ENCODE measurements around the gene BSDC1.
A peak's percentile ranks its signal among the peaks of the same experiment; 100 is the strongest.
"Not testable (repeated sequence)": the region's sequence is repeated elsewhere in the genome, so short reads cannot be mapped to it uniquely, and the experiment has no call there.

The BSDC1 gene

DNA sequence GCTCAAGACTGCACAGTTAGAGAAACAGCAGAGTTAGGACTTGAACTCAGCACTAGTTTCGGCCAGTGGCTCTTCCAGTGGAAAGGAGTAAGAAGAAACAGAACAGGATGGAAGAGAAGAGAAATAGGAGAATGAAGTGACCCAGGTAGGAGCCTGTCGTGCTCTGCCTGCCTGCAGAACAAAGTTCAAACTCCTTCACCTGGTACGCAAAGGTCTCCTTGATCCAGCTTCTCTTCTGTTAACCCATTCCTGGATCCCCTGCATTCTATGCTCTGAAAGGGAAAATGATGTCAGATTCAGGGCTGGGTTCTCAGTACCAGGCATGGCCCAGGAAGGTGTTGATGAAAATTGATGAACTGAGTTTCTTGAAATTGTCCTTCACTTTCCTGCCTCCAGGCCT, 35.8 kb downstream of the BSDC1 start:
- DNase-seq (ENCODE audit: low spot score), result no peak

- DNase-seq (ENCODE audit: low spot score), result no peak
These were observed 36.6 kb downstream of the BSDC1 start for GRCh38 chr1:32357614-32358013.

DNA sequence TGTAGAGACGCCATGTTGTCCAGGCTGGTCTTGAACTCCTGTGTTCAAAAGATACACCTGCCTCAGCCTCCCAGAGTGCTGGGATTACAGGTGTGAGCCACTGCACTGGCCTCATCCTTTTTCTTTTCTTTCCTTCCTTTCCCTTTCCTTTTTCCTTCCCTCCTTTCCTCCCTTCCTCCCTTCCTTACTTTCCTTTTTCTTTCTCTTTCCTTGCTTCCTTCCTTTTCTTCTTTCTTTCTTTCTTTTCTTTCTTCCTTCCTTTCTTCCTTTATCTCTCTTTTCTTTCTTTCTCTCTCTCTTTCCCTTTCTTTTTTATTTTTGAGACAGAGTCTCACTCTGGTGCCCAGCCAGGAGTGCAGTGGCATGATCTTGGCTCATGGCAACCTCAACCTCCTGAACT, 37.8 kb downstream of the BSDC1 start:
- DNase-seq (ENCODE audit: low spot score), result no peak

- DNase-seq (ENCODE audit: low spot score), result not testable (repeated sequence)
These were observed 38.5 kb downstream of the BSDC1 start for GRCh38 chr1:32355778-32356177.

GRCh38 chr1:32353886-32354570, 40.2 kb downstream of the BSDC1 start:
- no peak for DNase-seq (ENCODE audit: low spot score)

DNA sequence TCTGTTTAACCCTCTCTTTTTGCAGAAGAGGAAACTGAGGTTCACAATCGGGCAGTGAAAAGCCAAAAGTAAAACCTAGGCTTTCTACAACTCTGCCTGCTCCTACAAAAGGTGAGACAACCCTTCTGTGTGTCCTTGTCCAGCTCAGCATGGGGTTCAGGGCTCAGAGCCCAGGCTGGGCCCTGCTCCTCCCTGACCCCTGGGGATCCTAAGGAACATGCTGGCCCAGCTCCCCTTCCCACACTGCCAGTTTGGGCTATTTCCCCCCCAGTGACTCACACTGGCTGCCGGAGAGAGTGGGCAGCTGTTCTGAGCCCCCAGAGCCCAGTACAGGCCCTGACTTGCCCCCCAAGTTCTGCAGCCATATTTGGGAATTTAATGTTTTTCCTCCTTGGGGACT, 40.8 kb downstream of the BSDC1 start:
- no peak for DNase-seq (ENCODE audit: low spot score)

- no peak for DNase-seq (ENCODE audit: low spot score)
These were observed 41.3 kb downstream of the BSDC1 start for GRCh38 chr1:32352831-32353383.

GRCh38 chr1:32352239-32352745, 41.9 kb downstream of the BSDC1 start:
- DNase-seq (ENCODE audit: low spot score), result no peak

DNA sequence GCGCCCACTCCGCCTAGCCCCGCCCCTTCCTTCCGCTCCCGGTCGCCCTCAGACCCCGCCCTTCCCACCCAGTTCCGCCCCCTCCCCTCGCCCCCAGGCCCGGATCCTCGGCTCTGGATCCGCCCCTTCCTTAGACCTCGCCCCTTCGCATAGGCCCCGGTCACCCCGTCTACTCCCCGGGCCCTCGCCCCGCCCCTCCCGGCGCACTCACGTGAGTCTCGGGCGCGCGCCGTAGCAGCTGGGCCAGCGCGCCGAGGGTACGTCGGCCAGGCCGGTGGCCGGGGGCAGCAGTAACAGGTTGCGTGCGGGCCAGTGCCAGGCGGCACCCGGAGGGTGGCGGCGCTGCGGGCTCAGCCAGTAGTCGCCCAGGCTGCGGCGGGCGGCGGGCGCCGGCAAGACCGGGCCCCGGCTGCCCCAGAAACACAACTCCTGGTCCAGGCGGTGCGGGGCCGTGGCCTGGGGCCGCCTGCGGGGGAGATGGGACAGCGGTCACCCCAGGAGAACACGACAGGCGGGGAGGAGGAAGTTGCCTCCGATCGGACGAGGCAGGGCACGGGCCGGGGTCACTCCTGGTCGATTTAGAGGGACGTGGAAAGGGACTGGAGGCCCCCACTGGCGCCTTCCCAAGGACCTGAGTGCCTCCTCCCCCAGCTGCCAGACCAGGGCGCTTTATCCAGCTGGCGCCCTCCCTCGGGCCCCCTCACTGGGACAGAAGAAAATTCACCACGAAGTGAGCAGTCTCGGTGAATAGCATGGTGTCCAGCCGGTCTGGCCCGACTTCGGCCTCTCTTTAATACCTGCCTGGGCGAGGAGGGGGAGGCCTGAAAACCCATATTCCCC, 42.6 kb downstream of the BSDC1 start:
- DNase-seq (ENCODE audit: low spot score), result peak; percentile 89

GRCh38 chr1:32350785-32351398, 43.3 kb downstream of the BSDC1 start:
- no peak for DNase-seq (ENCODE audit: low spot score)

- DNase-seq (ENCODE audit: low spot score), result no peak
These were observed 45.0 kb downstream of the BSDC1 start for GRCh38 chr1:32349211-32349708.

- DNase-seq (ENCODE audit: low spot score), result no peak
These were observed 47.6 kb downstream of the BSDC1 start for GRCh38 chr1:32346532-32347157.

DNA sequence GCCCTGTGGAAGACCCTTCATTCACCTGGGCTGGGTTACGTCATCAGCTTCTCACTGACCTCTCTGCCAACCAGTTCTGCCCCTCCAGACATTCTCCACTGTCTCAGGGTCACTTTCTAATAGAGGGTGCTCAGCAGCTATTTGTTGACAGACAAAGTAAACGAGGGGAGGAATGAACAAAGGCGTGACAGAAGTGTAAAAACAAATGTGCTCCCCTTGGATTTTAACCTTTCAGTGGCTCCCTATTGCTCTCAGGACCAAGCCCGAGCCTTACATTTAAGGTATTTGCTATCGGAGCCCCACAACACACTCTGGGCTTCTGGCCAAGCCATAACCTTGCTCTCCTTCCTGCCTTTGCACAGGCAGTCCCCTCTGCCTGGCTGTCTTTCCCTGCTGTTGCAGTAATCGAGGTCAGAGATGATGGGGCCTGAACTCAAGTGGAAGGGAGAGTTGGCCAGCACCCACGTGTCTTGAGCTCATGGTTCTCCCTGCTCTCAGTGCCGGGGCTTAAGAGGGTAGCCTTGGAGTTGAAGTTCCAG, 48.9 kb downstream of the BSDC1 start:
- no peak for DNase-seq (ENCODE audit: low spot score)

DNA sequence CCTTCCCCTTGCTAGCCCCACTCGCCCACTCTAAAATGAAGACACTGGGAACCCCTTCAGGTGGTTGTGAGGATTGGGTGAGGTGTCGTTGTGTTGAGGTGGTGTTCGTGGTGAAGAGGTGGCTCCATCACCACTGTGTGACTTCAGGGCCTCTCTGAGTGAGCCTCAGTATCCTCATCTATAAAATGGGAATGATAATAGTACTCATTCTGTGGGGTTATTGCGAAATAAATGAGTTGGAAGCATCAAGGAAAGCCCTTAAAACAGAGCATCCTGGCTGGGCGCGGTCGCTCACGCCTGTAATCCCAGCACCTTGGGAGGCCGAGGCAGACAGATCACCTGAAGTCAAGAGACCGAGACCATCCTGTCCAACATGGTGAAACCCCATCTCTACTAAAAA, 51.5 kb downstream of the BSDC1 start:
- DNase-seq (ENCODE audit: low spot score), result no peak

- DNase-seq (ENCODE audit: low spot score), result no peak
These were observed 52.3 kb downstream of the BSDC1 start for GRCh38 chr1:32341971-32342370.

- no peak for DNase-seq (ENCODE audit: low spot score)
These were observed 53.0 kb downstream of the BSDC1 start for GRCh38 chr1:32341186-32341757.

GRCh38 chr1:32339363-32339978, 54.8 kb downstream of the BSDC1 start:
- DNase-seq (ENCODE audit: low spot score), result no peak

DNA sequence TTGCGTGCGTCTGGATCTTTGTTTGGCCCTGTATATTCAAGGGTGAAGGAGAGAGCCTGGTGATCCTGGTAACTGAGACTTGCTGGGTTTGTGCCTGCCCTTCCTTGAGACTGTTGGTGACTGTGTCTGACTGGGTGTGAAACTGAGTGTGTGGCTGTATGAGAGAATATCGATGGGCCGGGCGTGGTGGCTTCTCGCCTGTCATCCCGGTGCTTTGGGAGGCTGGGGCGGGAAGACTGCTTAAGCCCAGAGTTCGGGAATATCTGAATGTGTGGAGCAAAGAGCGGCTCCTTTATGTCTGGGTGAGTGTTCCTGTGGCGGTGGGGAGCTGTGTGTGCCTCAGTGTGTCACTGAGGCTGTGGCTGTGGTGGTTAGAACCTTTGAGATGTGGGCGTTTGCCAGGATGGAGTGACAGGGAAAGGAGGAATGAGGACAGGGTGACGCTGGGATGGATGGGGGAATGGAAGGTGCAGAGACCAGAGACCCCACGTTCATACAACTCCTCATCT, 55.5 kb downstream of the BSDC1 start:
- DNase-seq (ENCODE audit: low spot score), result no peak

DNA sequence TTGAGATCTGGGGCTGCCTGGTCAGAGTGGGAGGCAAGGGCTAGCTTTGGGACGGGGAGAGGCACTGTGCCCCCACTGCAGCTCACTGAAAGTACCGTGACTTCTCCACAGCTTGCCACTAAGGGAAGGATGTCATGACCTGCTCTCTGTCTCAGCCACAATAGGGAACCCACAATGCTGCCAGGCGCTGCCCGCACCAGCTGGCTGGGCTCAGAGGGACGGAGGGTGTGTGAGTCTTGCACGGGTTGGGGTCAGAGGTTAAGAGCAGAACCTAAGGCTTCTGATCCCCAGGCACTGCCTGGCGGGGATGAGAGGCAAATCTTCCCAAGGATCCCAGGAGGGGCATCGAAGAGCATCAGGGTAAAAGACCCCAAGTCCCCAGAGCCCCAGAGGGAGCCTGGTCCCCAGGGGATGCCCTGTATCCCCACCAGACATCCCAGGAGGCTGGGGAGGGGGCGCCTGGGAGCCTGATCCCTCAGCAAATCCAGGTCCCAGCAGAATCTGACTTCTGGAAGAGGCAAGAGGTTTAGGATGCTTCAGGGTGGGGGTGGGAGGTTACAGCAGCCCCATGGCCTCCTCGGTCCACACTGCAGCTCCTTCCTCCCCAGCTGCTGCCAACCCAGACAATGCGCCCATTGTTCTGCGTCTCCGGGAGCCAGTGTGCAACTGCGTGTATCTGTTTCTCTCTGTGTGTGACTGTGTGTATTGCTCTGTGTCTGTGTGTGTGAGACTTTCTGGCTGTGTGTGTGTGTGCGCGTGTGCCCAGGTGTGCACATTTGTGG, 56.2 kb downstream of the BSDC1 start:
- DNase-seq (ENCODE audit: low spot score), result no peak
